HCT116 (cell line): ENCODE measurements around the gene KCNG1. TPM values are rescaled to one million over a fixed set of nuclear protein-coding genes. Genes with fewer than 3 reads are reported as not detected.

Source experiments
- ATAC-seq: fragments of 200-7000 bp; cut with Tn5 transposase; 2 replicates; pipeline ENCODE4 v1.9.1; 2020; ENCODE audit warnings: mild to moderate bottlenecking, moderate library complexity
- BruUV-seq: library from RNA; stranded (reverse); fragments of 400-500 nt; replicated peaks from 2 replicates; lab custom pipeline; 2021; lab: Mats Ljungman, UMichigan
- CTCF ChIA-PET: fragments of 300-600 bp; sonication (Branson Sonifier 250); formaldehyde crosslinking; loops from one replicate; lab custom pipeline; 2021; ENCODE audit warnings: antibody characterized with exemption; lab: Charles Lee
- POLR2A ChIA-PET: fragments of 300-600, 350-600 bp; sonication (Branson Sonifier 250); formaldehyde crosslinking; loops from one replicate; lab custom pipeline; 2021; ENCODE audit warnings: antibody characterized with exemption; lab: Charles Lee
- RAD21 ChIA-PET, 2 experiments: fragments of 300-600 bp; sonication (Branson Sonifier 250); formaldehyde crosslinking; loops; one replicate each; lab custom pipeline; 2023; ENCODE audit warnings: low total read pairs in 2 of 2; ENCODE audit not compliant: uncharacterized antibody in 2 of 2, unreplicated experiment in 2 of 2, low non-redundant PET in 1 of 2; lab: Charles Lee
- DNase-seq: peaks from one replicate; pipeline ENCODE4 v3.0.0-alpha.2; 2010; ENCODE audit warnings: low read depth, low spot score
- H2AFZ ChIP-seq: fragments of 200-600 bp; shearing (Covaris generic), sonication (generic); 2 replicates; pipeline ENCODE4 v1.6.1; 2017; ENCODE audit warnings: low read depth, mixed run types, mixed read lengths, antibody characterized with exemption, low read length; ENCODE audit not compliant: poor library complexity, severe bottlenecking
- H3K27ac ChIP-seq: 2 replicates; pipeline ENCODE4 v1.5.1; 2012; ENCODE audit warnings: low read depth, low read length
- H3K27me3 ChIP-seq: fragments of 200-600 bp; sonication (generic); 2 replicates; pipeline ENCODE4 v1.6.1; 2016; ENCODE audit warnings: mixed run types, low read length, mixed read lengths; ENCODE audit not compliant: insufficient read depth
- H3K36me3 ChIP-seq, 2 experiments: fragments of 200-500 bp in 1 of 2; fragments of 200-600 bp in 1 of 2; sonication (Bioruptor generic) in 1 of 2; sonication (generic) in 1 of 2; 2 replicates each; pipeline versions ENCODE4 v1.5.1 to v1.6.1; 2014 to 2016; ENCODE audit warnings: low read length in 2 of 2, inconsistent platforms in 1 of 2, mixed read lengths in 1 of 2, mixed run types in 1 of 2; ENCODE audit not compliant: insufficient read depth in 2 of 2, control insufficient read depth in 1 of 2
- H3K4me1 ChIP-seq, 2 experiments: fragments of 200-600 bp in 1 of 2; sonication (generic) in 1 of 2; 2 replicates each; pipeline versions ENCODE4 v1.5.1 to v1.6.1; 2012 to 2017; ENCODE audit warnings: low read length in 2 of 2, inconsistent platforms in 1 of 2, mild to moderate bottlenecking in 1 of 2, mixed read lengths in 1 of 2, mixed run types in 1 of 2, moderate library complexity in 1 of 2; ENCODE audit not compliant: insufficient read depth in 2 of 2, control insufficient read depth in 1 of 2
- H3K4me2 ChIP-seq: fragments of 200-600 bp; sonication (generic); 2 replicates; pipeline ENCODE4 v1.6.1; 2017; ENCODE audit warnings: mixed run types, low read length, mixed read lengths
- H3K4me3 ChIP-seq, 2 experiments: fragments of 200-600 bp in 1 of 2; sonication (generic) in 1 of 2; replicated peaks in 1 of 2; 2 replicates each; pipeline ENCODE4 v1.5.1; 2011 to 2016; ENCODE audit warnings: low read length in 2 of 2, control low read depth in 1 of 2, low read depth in 1 of 2, mild to moderate bottlenecking in 1 of 2, mixed read lengths in 1 of 2, mixed run types in 1 of 2
- H3K79me2 ChIP-seq: fragments of 200-600 bp; sonication (generic); 2 replicates; pipeline ENCODE4 v1.6.1; 2017; ENCODE audit warnings: mild to moderate bottlenecking, mixed run types, low read length, moderate library complexity, mixed read lengths; ENCODE audit not compliant: insufficient read depth
- H3K9ac ChIP-seq: fragments of 200-600 bp; sonication (generic); 2 replicates; pipeline ENCODE4 v1.6.1; 2016; ENCODE audit warnings: low read length, mixed read lengths
- H3K9me2 ChIP-seq: fragments of 200-600 bp; sonication (generic), shearing (Covaris generic); 2 replicates; pipeline ENCODE4 v1.6.1; 2017; ENCODE audit warnings: mixed run types, mild to moderate bottlenecking, moderate library complexity; ENCODE audit not compliant: insufficient read depth
- H3K9me3 ChIP-seq, 2 experiments: fragments of 200-500 bp in 1 of 2; fragments of 200-600 bp in 1 of 2; sonication (Bioruptor generic) in 1 of 2; sonication (generic) in 1 of 2; 2 replicates each; pipeline ENCODE4 v1.6.1; 2014 to 2017; ENCODE audit warnings: low read length in 2 of 2, mixed read lengths in 2 of 2, inconsistent platforms in 1 of 2, low read depth in 1 of 2, mild to moderate bottlenecking in 1 of 2, mixed run types in 1 of 2, moderate library complexity in 1 of 2; ENCODE audit not compliant: control insufficient read depth in 1 of 2, insufficient read depth in 1 of 2
- H4K20me1 ChIP-seq: fragments of 200-600 bp; sonication (generic), shearing (Covaris generic); 2 replicates; pipeline ENCODE4 v1.6.1; 2017; ENCODE audit warnings: mixed run types, mild to moderate bottlenecking, moderate library complexity; ENCODE audit not compliant: insufficient read depth
- POLR2A ChIP-seq: IDR thresholded peaks from 2 replicates; pipeline ENCODE4 v1.7.0; 2011; ENCODE audit warnings: borderline replicate concordance; ENCODE audit not compliant: insufficient read depth, insufficient read length; ENCODE audit errors: extremely low read depth
- POLR2AphosphoS5 ChIP-seq: IDR thresholded peaks from 2 replicates; pipeline ENCODE4 v1.6.1; 2011; ENCODE audit warnings: mild to moderate bottlenecking, low read depth, low read length, moderate library complexity
- SIN3A ChIP-seq: IDR thresholded peaks from 2 replicates; pipeline ENCODE4 v1.6.1; 2012; ENCODE audit warnings: low read depth
- SRF ChIP-seq: IDR thresholded peaks from 2 replicates; pipeline ENCODE4 v1.6.1; 2012; ENCODE audit warnings: low read depth
- TCF7L2 ChIP-seq: IDR thresholded peaks from 2 replicates; pipeline ENCODE4 v1.7.0; 2011; ENCODE audit warnings: borderline replicate concordance, inconsistent platforms; ENCODE audit not compliant: insufficient read depth, insufficient read length; ENCODE audit errors: extremely low read depth
- ZFX ChIP-seq: fragments of 450-650 bp; IDR thresholded peaks from 2 replicates; pipeline ENCODE4 v1.6.1; 2017
- intact Hi-C: fragments of 100-400 bp; cut with micrococcal nuclease; formaldehyde crosslinking; loops from 2 replicates; pipeline ENCODE4 v1.10.0; 2022
- total RNA-seq: library from RNA; stranded (reverse); gene quantifications from one replicate; pipeline ENCODE4 v1.2.1, GENCODE V29; 2021; ENCODE audit not compliant: unreplicated experiment

Gene KCNG1
- total RNA-seq, 1 experiment from 2014 or later, result 54.6 TPM

- H3K9me2 ChIP-seq, result no peaks in the 10 kb centered on the region
- TF ChIP-seq SIN3A (no peak), SRF (no peak), TCF7L2 (no peak), ZFX (no peak)
- TF ChIP-seq, all 23 proteins: peak for 0
- no TSS peak for BruUV-seq
- peaks cover 10 to 17% of the 10 kb centered on the region in 2 experiments; a peak in 3 of 4 replicates for H3K4me1 ChIP-seq
- no peak for DNase-seq
- no peak for ATAC-seq
- H3K9ac ChIP-seq, result no peak overlapping the region
- no peak overlapping the region for H3K4me2 ChIP-seq
- no peak overlapping the region for H2AFZ ChIP-seq
- peaks cover 41% of the 10 kb centered on the region for H3K27me3 ChIP-seq
- ChIA-PET RAD21 (no interaction called here), POLR2A (no interaction called here), CTCF (interaction anchor here (0.9 to 3.0 kb wide), 3 partner anchors 14 to 289 kb away, joined by 3 to 15 read pairs (median 4); no protein-coding TSS in a partner anchor)
- no peak overlapping the region for H3K27ac ChIP-seq
- H3K36me3 ChIP-seq, result no peaks in the 10 kb centered on the region
- H3K9me3 ChIP-seq, result peaks cover 0 to 5% of the 10 kb centered on the region in 2 experiments; a peak in 1 of 4 replicates
- H4K20me1 ChIP-seq, result no peaks in the 10 kb centered on the region
- no peak overlapping the region for H3K4me3 ChIP-seq
- intact Hi-C loops, result no loop called here
- H3K79me2 ChIP-seq, result no peaks in the 10 kb centered on the region
Measured at GRCh38 chr20:51029556-51029955, 6.6 kb upstream of the KCNG1 start.

GRCh38 chr20:51028616-51029212 is 5.8 kb upstream of the KCNG1 start:
- H3K9me3 ChIP-seq, result peaks cover 0 to 5% of the 10 kb centered on the region in 2 experiments; a peak in 1 of 4 replicates
- H3K36me3 ChIP-seq, result no peaks in the 10 kb centered on the region
- DNase-seq (no peak), ATAC-seq (peak; percentile 36; the same call in 1 of the 2 replicates)
- no peak overlapping the region for H3K9ac ChIP-seq
- no peak overlapping the region for H2AFZ ChIP-seq
- H3K27ac ChIP-seq, result no peak overlapping the region
- CTCF ChIA-PET, result interaction anchor here (3.0 kb wide), 1 partner anchor 13 kb away, joined by 15 read pairs; no protein-coding TSS in a partner anchor
- no peak overlapping the region for H3K4me2 ChIP-seq
- H4K20me1 ChIP-seq, result no peaks in the 10 kb centered on the region
- BruUV-seq, result no TSS peak
- POLR2A ChIA-PET, result interaction anchor here (1.2 kb wide), 1 partner anchor 9 kb away, joined by 3 read pairs; no protein-coding TSS in a partner anchor
- RAD21 ChIA-PET, result no interaction called here
- H3K9me2 ChIP-seq, result no peaks in the 10 kb centered on the region
- no peaks in the 10 kb centered on the region for H3K79me2 ChIP-seq
- H3K4me3 ChIP-seq, result no peak overlapping the region
- intact Hi-C loops, result no loop called here
- TF ChIP-seq POLR2AphosphoS5, result no peak
- no peak for TF ChIP-seq SIN3A
- no peak for TF ChIP-seq POLR2A
- H3K27me3 ChIP-seq, result peaks cover 41% of the 10 kb centered on the region
- peaks cover 4 to 9% of the 10 kb centered on the region in 2 experiments; a peak in 2 of 4 replicates for H3K4me1 ChIP-seq
